Measurements from ENCODE around the gene ERCC6L. TPM values are rescaled to one million over a fixed set of nuclear protein-coding genes. Genes with fewer than 3 reads are reported as not detected.
A peak's percentile ranks its signal among the peaks of the same experiment; 100 is the strongest.
"Not testable (repeated sequence)": the region's sequence is repeated elsewhere in the genome, so short reads cannot be mapped to it uniquely, and the experiment has no call there.

ERCC6L gene
- total RNA-seq, 8 experiments from 2014 or later: 0.15 to 7.5 (median 0.93) TPM

- WGBS, 10 experiments: 0 to 40% (median 15%) methylated on average over 1 to 6 of the region's 6 CpGs; no CpG with 5 or more reads in 4 of the 10 experiments
- H3K4me1 ChIP-seq (replicated peaks in 1 of 2): no peaks in the 10 kb centered on the region
- H3K27ac ChIP-seq: no peak overlapping the region
- ATAC-seq (replicated peaks in 6 of 8): no peak
- H3K4me3 ChIP-seq: peak overlapping the region in 1 of 5 donors; percentile 41
- in situ Hi-C loops (cut with MboI; ENCODE audit: low pct_unique_long_range_greater_than_20kb in 2 of 9, low sequenced_read_pairs in 9 of 9, unreplicated experiment in 9 of 9): no loop called here
These were observed 644 bp downstream of the ERCC6L start for GRCh38 chrX:72238183-72238582.

GRCh38 chrX:72236841-72237240 is 2.0 kb downstream of the ERCC6L start:
- H3K4me3 ChIP-seq: no peak overlapping the region
- WGBS, 10 experiments: 64 to 80% methylated on average over 1 to 4 of the region's 4 CpGs; no CpG with 5 or more reads in 8 of the 10 experiments
- H3K27ac ChIP-seq: no peak overlapping the region
- in situ Hi-C loops (cut with MboI; ENCODE audit: low pct_unique_long_range_greater_than_20kb in 2 of 9, low sequenced_read_pairs in 9 of 9, unreplicated experiment in 9 of 9): no loop called here
- ATAC-seq (replicated peaks in 6 of 8): no peak
- no peaks in the 10 kb centered on the region for H3K4me1 ChIP-seq (replicated peaks in 1 of 2)

GRCh38 chrX:72230290-72230689 is 8.5 kb downstream of the ERCC6L start:
- ATAC-seq (replicated peaks in 6 of 8): no peak
- H3K4me1 ChIP-seq (replicated peaks in 1 of 2): no peaks in the 10 kb centered on the region
- WGBS, 10 experiments: 60 to 80% methylated on average over 1 of the region's 3 CpGs; no CpG with 5 or more reads in 8 of the 10 experiments
- in situ Hi-C loops (cut with MboI; ENCODE audit: low pct_unique_long_range_greater_than_20kb in 2 of 9, low sequenced_read_pairs in 9 of 9, unreplicated experiment in 9 of 9): no loop called here
- no peak overlapping the region for H3K4me3 ChIP-seq
- H3K27ac ChIP-seq: no peak overlapping the region

- WGBS, 10 experiments: 58 to 100% (median 58%) methylated on average over 2 to 3 of the region's 3 CpGs; no CpG with 5 or more reads in 7 of the 10 experiments
- in situ Hi-C loops (cut with MboI; ENCODE audit: low pct_unique_long_range_greater_than_20kb in 2 of 9, low sequenced_read_pairs in 9 of 9, unreplicated experiment in 9 of 9); ATAC-seq (replicated peaks in 6 of 8); H3K4me1 ChIP-seq (replicated peaks in 1 of 2); H3K4me3 ChIP-seq; H3K27ac ChIP-seq: not testable (repeated sequence)
These were observed 18.5 kb downstream of the ERCC6L start for GRCh38 chrX:72220375-72220774.

- in situ Hi-C loops (cut with MboI; ENCODE audit: low pct_unique_long_range_greater_than_20kb in 2 of 9, low sequenced_read_pairs in 9 of 9, unreplicated experiment in 9 of 9): no loop called here
- no peaks in the 10 kb centered on the region for H3K4me1 ChIP-seq (replicated peaks in 1 of 2)
- no peak for ATAC-seq (replicated peaks in 6 of 8)
- 0 to 57% methylated on average over 1 of the region's 1 CpG; no CpG with 5 or more reads in 8 of the 10 experiments for WGBS, 10 experiments
- no peak overlapping the region for H3K4me3 ChIP-seq
- H3K27ac ChIP-seq: no peak overlapping the region
These were observed 21.9 kb downstream of the ERCC6L start for GRCh38 chrX:72216973-72217372.

GRCh38 chrX:72208126-72208800 is 30.6 kb downstream of the ERCC6L start:
- Histone ChIP-seq H3K4me1 (replicated peaks in 1 of 2) (no peaks in the 10 kb centered on the region), H3K4me3 (no peak overlapping the region), H3K27ac (no peak overlapping the region)
- in situ Hi-C loops (cut with MboI; ENCODE audit: low pct_unique_long_range_greater_than_20kb in 2 of 9, low sequenced_read_pairs in 9 of 9, unreplicated experiment in 9 of 9): no loop called here
- 20 to 100% (median 77%) methylated on average over 1 to 3 of the region's 4 CpGs; no CpG with 5 or more reads in 7 of the 10 experiments for WGBS, 10 experiments
- no peak for ATAC-seq (replicated peaks in 6 of 8)

GRCh38 chrX:72207366-72207765 is 31.5 kb downstream of the ERCC6L start:
- in situ Hi-C loops (cut with MboI; ENCODE audit: low pct_unique_long_range_greater_than_20kb in 2 of 9, low sequenced_read_pairs in 9 of 9, unreplicated experiment in 9 of 9): no loop called here
- Histone ChIP-seq H3K4me3 (no peak overlapping the region), H3K27ac (no peak overlapping the region), H3K4me1 (replicated peaks in 1 of 2) (no peaks in the 10 kb centered on the region)
- ATAC-seq (replicated peaks in 6 of 8): no peak
- 20 to 100% (median 76%) methylated on average over 1 to 4 of the region's 4 CpGs; no CpG with 5 or more reads in 7 of the 10 experiments for WGBS, 10 experiments

- in situ Hi-C loops (cut with MboI; ENCODE audit: low pct_unique_long_range_greater_than_20kb in 2 of 9, low sequenced_read_pairs in 9 of 9, unreplicated experiment in 9 of 9): no loop called here
- Histone ChIP-seq H3K4me1 (replicated peaks in 1 of 2) (no peaks in the 10 kb centered on the region), H3K27ac (no peak overlapping the region), H3K4me3 (no peak overlapping the region)
- WGBS, 10 experiments: 13 to 100% (median 85%) methylated on average over 1 to 2 of the region's 2 CpGs; no CpG with 5 or more reads in 5 of the 10 experiments
- ATAC-seq (replicated peaks in 6 of 8): no peak
These were observed 33.1 kb downstream of the ERCC6L start for GRCh38 chrX:72205706-72206105.

- ATAC-seq (replicated peaks in 6 of 8): no peak
- Histone ChIP-seq H3K27ac (no peak overlapping the region), H3K4me3 (no peak overlapping the region), H3K4me1 (replicated peaks in 1 of 2) (no peaks in the 10 kb centered on the region)
- 35 to 86% methylated on average over 2 to 5 of the region's 6 CpGs; no CpG with 5 or more reads in 8 of the 10 experiments for WGBS, 10 experiments
- in situ Hi-C loops (cut with MboI; ENCODE audit: low pct_unique_long_range_greater_than_20kb in 2 of 9, low sequenced_read_pairs in 9 of 9, unreplicated experiment in 9 of 9): no loop called here
These were observed 35.4 kb downstream of the ERCC6L start for GRCh38 chrX:72203421-72203820.

GRCh38 chrX:72202792-72203401 is 35.9 kb downstream of the ERCC6L start:
- no peak for ATAC-seq (replicated peaks in 6 of 8)
- no peak overlapping the region for H3K27ac ChIP-seq
- H3K4me3 ChIP-seq: no peak overlapping the region
- in situ Hi-C loops (cut with MboI; ENCODE audit: low pct_unique_long_range_greater_than_20kb in 2 of 9, low sequenced_read_pairs in 9 of 9, unreplicated experiment in 9 of 9): no loop called here
- WGBS, 10 experiments: 0 to 100% (median 37%) methylated on average over 1 to 3 of the region's 4 CpGs; no CpG with 5 or more reads in 5 of the 10 experiments
- no peaks in the 10 kb centered on the region for H3K4me1 ChIP-seq (replicated peaks in 1 of 2)

- Histone ChIP-seq H3K27ac (no peak overlapping the region), H3K4me1 (replicated peaks in 1 of 2) (no peaks in the 10 kb centered on the region), H3K4me3 (no peak overlapping the region)
- peak in 2 of 8 experiments; percentile 98 to 99 for ATAC-seq (replicated peaks in 6 of 8)
- 34 to 86% (median 74%) methylated on average over 2 to 7 of the region's 7 CpGs; no CpG with 5 or more reads in 6 of the 10 experiments for WGBS, 10 experiments
- in situ Hi-C loops (cut with MboI; ENCODE audit: low pct_unique_long_range_greater_than_20kb in 2 of 9, low sequenced_read_pairs in 9 of 9, unreplicated experiment in 9 of 9): no loop called here
These were observed 36.8 kb downstream of the ERCC6L start for GRCh38 chrX:72201836-72202536.

- 77 to 100% (median 94%) methylated on average over 1 to 2 of the region's 2 CpGs; no CpG with 5 or more reads in 7 of the 10 experiments for WGBS, 10 experiments
- H3K4me3 ChIP-seq: no peak overlapping the region
- no peak overlapping the region for H3K27ac ChIP-seq
- no peak for ATAC-seq (replicated peaks in 6 of 8)
- peaks cover 3 to 9% of the 10 kb centered on the region in 2 donors for H3K4me1 ChIP-seq (replicated peaks in 1 of 2)
- in situ Hi-C loops (cut with MboI; ENCODE audit: low pct_unique_long_range_greater_than_20kb in 2 of 9, low sequenced_read_pairs in 9 of 9, unreplicated experiment in 9 of 9): no loop called here
These were observed 55.9 kb downstream of the ERCC6L start for GRCh38 chrX:72182924-72183323.
